Sciatic nerve (tissue), 2 donors: ENCODE data around the gene UBA3. TPM values are rescaled to one million over a fixed set of nuclear protein-coding genes. Genes with fewer than 3 reads are reported as not detected.
A peak's percentile ranks its signal among the peaks of the same experiment; 100 is the strongest.

Experiments used
- ATAC-seq: fragments of 200-7000 bp; cut with Tn5 transposase; one replicate; pipeline ENCODE4 v1.9.1; 2020; ENCODE audit warnings: mild to moderate bottlenecking, moderate library complexity
- DNase-seq: peaks from one replicate; pipeline ENCODE4 v3.0.0-alpha.2; 2020; ENCODE audit warnings: low spot score
- intact Hi-C: fragments of 100-400 bp; cut with DNase I; formaldehyde crosslinking; loops from one replicate; pipeline ENCODE4 v1.14.2; 2022
- total RNA-seq: library from RNA; stranded (reverse); fragmentation: NEBNext Ultra II Directional; extraction: Animal tissue kit (Norgen Biotek cat#: 25700); gene quantifications from one replicate; pipeline ENCODE4 v1.2.1, GENCODE V29; 2021
- donor health status: DM: no; HTN: no; CAD: no.
- donor health status: DM: no; HTN: no; CAD: no.

The UBA3 gene
- total RNA-seq, 1 donor from 2014 or later, result 52.8 TPM

GRCh38 chr3:69081583-69082262 lies 1.6 kb upstream of the UBA3 start:
- ATAC-seq (no peak), DNase-seq (no peak)
- intact Hi-C loops, result no loop called here

- DNase-seq (no peak), ATAC-seq (peak; percentile 7)
- intact Hi-C loops, result no loop called here
These were observed 651 bp downstream of the UBA3 start for GRCh38 chr3:69079269-69080159.

- no peak for ATAC-seq
- intact Hi-C loops, result no loop called here
- no peak for DNase-seq
These were observed 7.2 kb downstream of the UBA3 start for GRCh38 chr3:69072928-69073327.

GRCh38 chr3:69066121-69066520 lies 14.0 kb downstream of the UBA3 start:
- ATAC-seq (no peak), DNase-seq (no peak)
- intact Hi-C loops, result no loop called here

- DNase-seq (no peak), ATAC-seq (no peak)
- intact Hi-C loops, result no loop called here
These were observed 14.7 kb downstream of the UBA3 start for GRCh38 chr3:69065318-69065964.

GRCh38 chr3:69063636-69064035 lies 16.5 kb downstream of the UBA3 start:
- ATAC-seq, result no peak
- DNase-seq, result no peak
- intact Hi-C loops, result no loop called here

- DNase-seq (no peak), ATAC-seq (no peak)
- intact Hi-C loops, result no loop called here
These were observed 20.5 kb downstream of the UBA3 start for GRCh38 chr3:69059688-69060087.

- intact Hi-C loops, result no loop called here
- no peak for ATAC-seq
- DNase-seq, result no peak
These were observed 21.3 kb downstream of the UBA3 start for GRCh38 chr3:69058947-69059224.

GRCh38 chr3:69058180-69058946 lies 21.8 kb downstream of the UBA3 start:
- no peak for DNase-seq
- intact Hi-C loops, result no loop called here
- no peak for ATAC-seq

GRCh38 chr3:69052472-69052898 lies 27.7 kb downstream of the UBA3 start:
- ATAC-seq, result peak; percentile 11
- intact Hi-C loops, result no loop called here
- no peak for DNase-seq

GRCh38 chr3:69051756-69052471 lies 28.3 kb downstream of the UBA3 start, which contains the start of gene TMF1:
TMF1 (minus strand) TSS chr3:69052333; CDS start chr3:69052086, 247 bp downstream.
- DNase-seq, result peak; percentile 99
- ATAC-seq, result peak; percentile 99
- intact Hi-C loops, result no loop called here

GRCh38 chr3:69048990-69049389 lies 31.2 kb downstream of the UBA3 start:
- ATAC-seq, result no peak
- intact Hi-C loops, result no loop called here
- DNase-seq, result no peak

GRCh38 chr3:69044608-69045007 lies 35.6 kb downstream of the UBA3 start:
- no peak for ATAC-seq
- no peak for DNase-seq
- intact Hi-C loops, result no loop called here

GRCh38 chr3:69033470-69033869 lies 46.7 kb downstream of the UBA3 start:
- DNase-seq (no peak), ATAC-seq (no peak)
- intact Hi-C loops, result no loop called here

- ATAC-seq, result no peak
- no peak for DNase-seq
- intact Hi-C loops, result no loop called here
These were observed 47.4 kb downstream of the UBA3 start for GRCh38 chr3:69032737-69033136.

GRCh38 chr3:69032142-69032541 lies 48.0 kb downstream of the UBA3 start:
- DNase-seq, result no peak
- intact Hi-C loops, result no loop called here
- no peak for ATAC-seq

- DNase-seq, result no peak
- ATAC-seq, result no peak
- intact Hi-C loops, result no loop called here
These were observed 48.5 kb downstream of the UBA3 start for GRCh38 chr3:69031635-69032034.

- intact Hi-C loops, result no loop called here
- ATAC-seq (no peak), DNase-seq (no peak)
These were observed 59.3 kb downstream of the UBA3 start for GRCh38 chr3:69020857-69021256.

GRCh38 chr3:69020424-69020823 lies 59.7 kb downstream of the UBA3 start:
- ATAC-seq (no peak), DNase-seq (no peak)
- intact Hi-C loops, result no loop called here
